ENCODE results near the gene OR2M5.

Gene OR2M5

GRCh38 chr1:248144513-248145198 is at the start of gene OR2M5:
Gene OR2M5, plus strand, starts transcription at chr1:248145148. Its CDS starts 0 bp downstream, at chr1:248145148.
- no peak for DNase-seq (ENCODE audit: low read depth)

- no peak for DNase-seq (ENCODE audit: low read depth)
Measured at GRCh38 chr1:248098529-248098928, 46.4 kb upstream of the OR2M5 start.

GRCh38 chr1:248102847-248103246 is 42.1 kb upstream of the OR2M5 start:
- no peak for DNase-seq (ENCODE audit: low read depth)

GRCh38 chr1:248111157-248111556 is 33.8 kb upstream of the OR2M5 start:
- no peak for DNase-seq (ENCODE audit: low read depth)

- no peak for DNase-seq (ENCODE audit: low read depth)
Measured at GRCh38 chr1:248114890-248115289, 30.1 kb upstream of the OR2M5 start.

- no peak for DNase-seq (ENCODE audit: low read depth)
Measured at GRCh38 chr1:248127653-248128052, 17.3 kb upstream of the OR2M5 start.

- DNase-seq (ENCODE audit: low read depth), result no peak
Measured at GRCh38 chr1:248136811-248137210, 8.1 kb upstream of the OR2M5 start.

GRCh38 chr1:248140846-248141245 is 4.1 kb upstream of the OR2M5 start:
- DNase-seq (ENCODE audit: low read depth), result no peak

GRCh38 chr1:248143311-248143710 is 1.6 kb upstream of the OR2M5 start:
- no peak for DNase-seq (ENCODE audit: low read depth)

- DNase-seq (ENCODE audit: low read depth), result no peak
Measured at GRCh38 chr1:248152056-248152827, 7.3 kb downstream of the OR2M5 start.

- no peak for DNase-seq (ENCODE audit: low read depth)
Measured at GRCh38 chr1:248155927-248156326, 11.0 kb downstream of the OR2M5 start.

- no peak for DNase-seq (ENCODE audit: low read depth)
Measured at GRCh38 chr1:248158758-248159157, 13.8 kb downstream of the OR2M5 start.

GRCh38 chr1:248164031-248164430 is 19.1 kb downstream of the OR2M5 start:
- no peak for DNase-seq (ENCODE audit: low read depth)

GRCh38 chr1:248165186-248165585 is 20.2 kb downstream of the OR2M5 start:
- DNase-seq (ENCODE audit: low read depth), result no peak

- no peak for DNase-seq (ENCODE audit: low read depth)
Measured at GRCh38 chr1:248174521-248174920, 29.6 kb downstream of the OR2M5 start, which contains the start of gene OR2M2. Gene OR2M2, plus strand, starts transcription at chr1:248174821. Its CDS starts 5,165 bp downstream, at chr1:248179986.

- no peak for DNase-seq (ENCODE audit: low read depth)
Measured at GRCh38 chr1:248183996-248184395, 39.0 kb downstream of the OR2M5 start.

GRCh38 chr1:248187363-248187762 is 42.4 kb downstream of the OR2M5 start:
- no peak for DNase-seq (ENCODE audit: low read depth)

GRCh38 chr1:248189026-248189425 is 44.1 kb downstream of the OR2M5 start:
- no peak for DNase-seq (ENCODE audit: low read depth)

- DNase-seq (ENCODE audit: low read depth), result no peak
Measured at GRCh38 chr1:248194117-248194516, 49.2 kb downstream of the OR2M5 start.
